HG03108 (cell line): Measurements from ENCODE around the gene INVS.
"Not testable (repeated sequence)": the region's sequence is repeated elsewhere in the genome, so short reads cannot be mapped to it uniquely, and the experiment has no call there.

Source experiments
- ATAC-seq: cut with Tn5 transposase; IDR thresholded peaks from one replicate; pipeline ENCODE4 v1.9.1; 2021; ENCODE audit warnings: moderate library complexity; ENCODE audit not compliant: unreplicated experiment

INVS gene, protein sequence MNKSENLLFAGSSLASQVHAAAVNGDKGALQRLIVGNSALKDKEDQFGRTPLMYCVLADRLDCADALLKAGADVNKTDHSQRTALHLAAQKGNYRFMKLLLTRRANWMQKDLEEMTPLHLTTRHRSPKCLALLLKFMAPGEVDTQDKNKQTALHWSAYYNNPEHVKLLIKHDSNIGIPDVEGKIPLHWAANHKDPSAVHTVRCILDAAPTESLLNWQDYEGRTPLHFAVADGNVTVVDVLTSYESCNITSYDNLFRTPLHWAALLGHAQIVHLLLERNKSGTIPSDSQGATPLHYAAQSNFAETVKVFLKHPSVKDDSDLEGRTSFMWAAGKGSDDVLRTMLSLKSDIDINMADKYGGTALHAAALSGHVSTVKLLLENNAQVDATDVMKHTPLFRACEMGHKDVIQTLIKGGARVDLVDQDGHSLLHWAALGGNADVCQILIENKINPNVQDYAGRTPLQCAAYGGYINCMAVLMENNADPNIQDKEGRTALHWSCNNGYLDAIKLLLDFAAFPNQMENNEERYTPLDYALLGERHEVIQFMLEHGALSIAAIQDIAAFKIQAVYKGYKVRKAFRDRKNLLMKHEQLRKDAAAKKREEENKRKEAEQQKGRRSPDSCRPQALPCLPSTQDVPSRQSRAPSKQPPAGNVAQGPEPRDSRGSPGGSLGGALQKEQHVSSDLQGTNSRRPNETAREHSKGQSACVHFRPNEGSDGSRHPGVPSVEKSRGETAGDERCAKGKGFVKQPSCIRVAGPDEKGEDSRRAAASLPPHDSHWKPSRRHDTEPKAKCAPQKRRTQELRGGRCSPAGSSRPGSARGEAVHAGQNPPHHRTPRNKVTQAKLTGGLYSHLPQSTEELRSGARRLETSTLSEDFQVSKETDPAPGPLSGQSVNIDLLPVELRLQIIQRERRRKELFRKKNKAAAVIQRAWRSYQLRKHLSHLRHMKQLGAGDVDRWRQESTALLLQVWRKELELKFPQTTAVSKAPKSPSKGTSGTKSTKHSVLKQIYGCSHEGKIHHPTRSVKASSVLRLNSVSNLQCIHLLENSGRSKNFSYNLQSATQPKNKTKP

DNA sequence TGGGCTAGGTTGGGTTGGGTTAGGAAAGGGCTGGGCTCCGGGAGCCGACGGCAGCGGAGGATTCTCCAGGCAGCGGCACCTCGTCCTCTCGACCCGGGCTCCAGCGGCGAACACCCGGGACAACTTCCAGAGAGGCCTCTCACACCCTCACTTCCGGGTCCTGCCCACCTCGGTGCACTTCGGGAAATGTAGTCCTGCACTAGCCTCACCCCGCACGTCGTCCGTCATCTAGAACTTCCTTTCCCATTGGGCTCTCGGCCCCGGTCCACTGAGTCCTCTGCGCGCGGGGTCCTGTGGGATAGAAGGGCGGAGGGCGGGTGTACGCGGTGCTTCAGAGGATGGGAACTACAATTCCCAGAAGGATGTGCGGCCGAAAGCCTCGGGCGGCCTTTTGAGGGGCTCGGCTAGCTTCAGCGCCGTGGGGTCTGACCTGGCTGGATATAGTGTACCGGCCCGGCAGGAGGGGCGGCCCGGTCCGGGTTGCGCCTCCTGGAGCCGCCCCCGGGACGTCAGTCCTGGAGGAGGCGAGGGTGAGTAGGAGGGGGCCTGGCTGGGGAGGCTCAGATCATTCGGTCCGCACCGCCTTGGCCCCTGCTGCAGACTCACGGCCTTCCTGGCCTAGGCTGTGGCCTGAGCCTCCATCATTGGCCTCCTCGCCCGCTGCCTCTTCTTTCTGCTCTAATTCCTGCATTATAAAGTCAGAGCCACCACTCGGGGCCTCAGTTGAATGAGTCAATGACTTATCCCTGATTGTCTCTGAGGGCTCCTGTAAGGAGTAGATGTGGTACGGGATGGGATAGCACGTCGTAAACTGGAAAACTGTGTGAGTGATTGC, at the start of gene INVS, which contains the start of gene ERP44:
TSS of gene INVS (plus strand) at position 357 of the 835 bp plus-strand sequence. CDS start 5,279 bp downstream, outside the sequence.
TSS of gene ERP44 (minus strand) at position 114 of the 835 bp plus-strand sequence. CDS start 160 bp downstream, outside the sequence.
- peak; percentile 98 for ATAC-seq

DNA sequence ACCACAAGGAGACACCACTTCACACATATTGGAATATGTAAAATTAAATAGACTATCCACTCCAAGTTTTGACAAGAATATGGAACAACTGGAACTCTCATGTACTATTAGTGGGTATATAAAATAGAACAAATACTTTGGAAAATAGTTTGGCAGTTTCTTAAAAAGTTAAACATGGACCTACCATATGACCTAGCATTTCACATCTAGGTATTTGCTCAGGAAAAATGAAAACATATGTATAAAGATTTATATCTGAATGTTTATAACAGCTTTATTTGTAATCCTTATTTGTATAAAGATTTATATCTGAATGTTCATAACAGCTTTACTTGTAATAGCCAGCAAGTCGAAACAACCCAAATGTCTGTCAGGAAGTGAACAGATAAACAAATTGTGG, 49.5 kb upstream of the INVS start:
- no peak for ATAC-seq

DNA sequence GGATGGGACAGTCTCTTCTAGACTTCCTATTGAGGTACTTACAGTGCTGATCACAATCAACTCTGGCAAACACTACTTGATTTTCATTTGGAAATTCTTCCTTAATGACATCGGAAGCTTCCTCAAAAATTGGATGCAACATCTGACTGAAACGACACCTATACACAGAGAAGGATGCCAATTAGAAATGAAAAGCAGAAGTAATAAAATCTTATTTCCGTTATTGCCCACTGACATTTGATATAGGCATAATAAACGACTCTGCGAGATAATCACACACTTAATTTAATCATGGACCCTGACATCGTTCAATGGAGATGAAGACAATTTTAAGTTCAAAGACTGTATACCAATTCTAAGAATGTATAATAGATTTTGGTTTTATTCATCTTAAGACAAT, 46.7 kb upstream of the INVS start:
- ATAC-seq: no peak

DNA sequence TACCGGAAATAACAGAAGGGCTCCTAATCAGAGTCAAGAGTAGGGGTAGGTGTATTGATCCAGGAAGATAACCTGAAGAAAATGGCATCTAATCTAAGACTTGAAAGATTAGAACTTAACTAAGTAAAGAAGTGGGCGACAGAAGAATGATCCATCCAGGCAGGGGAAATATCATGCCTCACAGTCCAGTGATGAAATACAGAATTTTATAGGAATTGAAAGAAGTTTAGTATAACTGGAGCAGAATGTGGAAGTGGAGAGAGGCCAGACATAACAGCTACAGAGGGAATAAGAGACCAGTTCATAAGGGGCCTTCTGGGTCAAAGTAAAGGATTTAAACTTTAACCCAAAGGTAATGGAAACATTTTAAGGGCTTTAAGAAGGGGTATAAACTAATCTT, 42.5 kb upstream of the INVS start:
- no peak for ATAC-seq

DNA sequence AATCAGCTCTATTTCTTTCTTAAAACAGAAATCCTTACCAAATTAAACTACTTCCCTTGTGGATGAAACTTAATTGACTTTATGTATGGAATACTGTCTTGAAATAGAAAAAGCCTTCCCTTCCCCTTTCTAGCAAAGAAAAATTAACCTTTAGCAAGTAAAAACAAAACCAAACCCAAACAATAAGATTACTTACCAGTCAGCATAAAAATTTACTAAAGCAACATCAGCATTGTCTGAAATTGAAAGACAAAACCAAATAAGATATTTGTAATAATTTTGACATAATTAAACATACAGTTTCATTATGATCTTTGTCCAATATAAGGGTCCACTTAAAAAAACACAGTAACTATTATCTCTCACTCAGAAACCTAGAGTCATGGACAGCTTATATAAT, 41.4 kb upstream of the INVS start:
- ATAC-seq: no peak

DNA sequence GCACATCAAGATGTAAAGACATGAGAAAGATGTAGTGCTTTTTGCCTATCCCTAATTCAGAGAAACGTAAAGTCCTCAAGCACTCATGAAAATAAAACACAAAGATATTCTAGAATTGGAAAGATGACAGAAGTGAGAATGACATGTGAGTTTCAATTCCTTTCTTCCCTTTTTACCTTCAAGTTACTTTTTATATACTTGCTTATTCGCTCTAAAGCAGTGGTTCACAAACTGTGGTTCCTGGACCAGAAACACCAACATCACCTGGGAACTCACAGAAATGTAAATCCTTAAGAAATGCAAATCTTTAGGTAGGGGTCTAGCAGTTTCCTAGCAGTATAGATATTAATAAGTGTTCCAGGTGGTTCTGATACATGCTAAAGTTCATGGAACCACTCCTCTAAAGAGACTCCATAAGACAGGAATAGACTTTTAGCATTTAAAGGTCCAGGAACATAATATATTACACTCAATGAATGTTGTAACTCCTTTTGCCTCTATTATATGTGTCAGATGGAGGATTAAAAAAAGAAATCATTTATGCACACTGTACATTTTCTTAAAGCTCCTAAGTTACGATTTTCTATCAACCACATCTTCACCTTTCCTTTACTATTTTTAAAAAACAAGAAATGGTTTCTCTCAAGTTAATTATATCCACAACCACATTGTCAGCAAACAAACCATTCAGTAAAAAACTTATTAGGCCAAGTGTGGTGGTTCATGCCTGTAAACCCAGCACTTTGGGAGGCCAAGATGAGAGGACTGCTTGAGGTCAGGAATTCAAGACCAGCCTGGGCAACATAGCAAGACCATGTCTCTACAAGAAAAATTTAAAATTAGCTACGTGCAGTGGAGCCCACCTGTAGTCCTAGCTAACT, 40.1 kb upstream of the INVS start:
- ATAC-seq: peak; percentile 69

DNA sequence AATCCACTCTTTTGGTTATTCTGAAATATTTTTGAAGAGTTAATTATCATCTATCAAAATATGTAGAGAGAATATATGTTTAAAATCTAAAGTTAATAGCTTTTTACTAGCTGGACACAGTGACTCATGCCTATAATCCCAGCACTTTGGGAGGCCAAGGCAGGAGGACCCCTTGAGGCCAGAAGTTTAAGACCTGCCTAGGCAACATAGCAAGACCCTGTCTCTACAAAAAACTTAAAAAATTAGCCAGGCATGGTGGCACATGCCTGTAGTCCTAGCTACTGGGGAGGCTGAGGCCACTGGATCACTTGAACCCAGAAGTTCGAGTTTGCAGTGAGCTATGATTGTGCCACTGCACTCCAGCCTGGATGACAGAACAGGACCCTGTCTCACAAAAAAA, 36.4 kb upstream of the INVS start:
- ATAC-seq: not testable (repeated sequence)

DNA sequence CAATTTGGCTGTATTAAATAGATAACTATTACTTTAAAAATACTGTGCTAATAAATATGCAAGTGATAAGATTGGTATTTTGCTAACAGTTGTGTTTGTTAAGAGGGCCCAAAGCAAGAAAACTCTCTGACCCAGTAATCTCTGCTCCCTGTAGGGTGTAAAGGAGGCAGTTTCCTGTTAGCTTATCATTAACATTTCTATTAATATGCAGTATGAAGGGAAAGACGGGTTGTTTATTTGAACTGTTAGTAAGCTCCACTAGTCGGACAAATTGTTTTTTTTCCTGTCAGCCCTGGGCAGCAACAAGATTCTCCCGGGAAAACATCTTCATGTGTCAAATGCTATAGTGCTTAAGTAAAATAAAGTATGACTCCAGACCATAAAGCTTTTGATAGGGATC, 35.9 kb upstream of the INVS start:
- no peak for ATAC-seq

DNA sequence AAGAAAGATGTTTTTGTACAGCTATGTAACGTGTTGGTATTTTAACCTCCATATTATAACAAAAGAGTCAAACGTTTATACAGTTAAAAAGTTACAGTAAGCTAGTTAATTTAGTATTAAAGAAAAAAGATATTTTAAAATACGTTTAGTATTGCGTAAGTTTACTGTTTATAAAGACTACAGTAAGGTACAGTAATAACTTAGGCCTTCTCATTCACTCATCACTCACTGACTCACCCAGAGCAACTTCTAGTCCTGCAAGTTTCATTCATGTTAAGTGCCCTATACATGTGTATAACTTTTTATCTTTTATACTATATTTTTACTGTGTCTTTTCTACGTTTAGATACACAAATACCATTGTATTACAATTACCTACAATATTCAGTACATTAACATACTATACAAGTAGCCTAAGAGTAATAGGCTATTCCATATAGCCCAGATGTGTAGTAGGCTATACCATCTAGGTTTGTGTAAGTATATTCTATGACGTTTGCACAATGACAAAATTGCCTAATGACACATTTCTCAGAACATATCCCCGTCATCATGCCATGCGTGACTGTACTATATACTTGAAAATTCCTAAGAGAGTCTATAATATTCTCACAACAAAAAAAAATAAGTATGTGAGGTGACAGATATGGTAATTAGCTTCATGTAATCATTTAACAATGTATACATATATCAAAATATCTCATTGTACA, 34.0 kb upstream of the INVS start:
- ATAC-seq: no peak

DNA sequence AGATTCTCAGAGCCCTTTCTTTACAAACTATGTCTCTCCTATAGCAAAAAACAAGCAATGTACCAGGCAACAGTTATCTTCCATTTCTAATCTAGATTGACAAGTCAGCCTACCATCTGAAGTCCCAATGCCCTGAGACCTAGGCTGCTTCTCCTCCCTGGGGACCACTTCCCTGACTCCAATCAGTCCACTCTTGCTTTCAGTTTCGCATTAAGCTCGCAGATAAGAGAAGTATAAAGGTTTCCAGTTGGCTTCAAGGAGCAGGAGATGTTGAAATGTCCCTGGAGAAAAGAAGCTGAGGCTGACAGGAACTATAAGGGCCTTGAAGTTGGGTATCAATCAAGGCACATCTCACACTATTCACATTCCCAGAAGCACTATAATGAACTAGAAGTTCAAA, 32.5 kb upstream of the INVS start:
- ATAC-seq: peak; percentile 71

DNA sequence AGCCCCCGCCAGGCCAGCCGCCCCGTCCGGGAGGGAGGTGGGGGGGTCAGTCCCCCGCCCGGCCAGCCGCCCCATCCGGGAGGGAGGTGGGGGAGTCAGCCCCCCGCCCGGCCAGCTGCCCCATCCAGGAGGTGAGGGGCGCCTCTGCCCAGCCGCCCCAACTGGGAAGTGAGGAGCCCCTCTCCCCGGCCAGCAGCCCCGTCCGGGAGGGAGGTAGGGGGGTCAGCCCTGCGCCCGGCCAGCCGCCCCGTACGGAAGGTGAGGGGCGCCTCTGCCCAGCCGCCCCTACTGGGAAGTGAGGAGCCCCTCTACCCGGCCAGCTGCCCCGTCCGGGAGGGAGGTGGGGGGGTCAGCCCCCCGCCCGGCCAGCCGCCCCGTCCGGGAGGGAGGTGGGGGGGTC, 31.1 kb upstream of the INVS start:
- not testable (repeated sequence) for ATAC-seq

DNA sequence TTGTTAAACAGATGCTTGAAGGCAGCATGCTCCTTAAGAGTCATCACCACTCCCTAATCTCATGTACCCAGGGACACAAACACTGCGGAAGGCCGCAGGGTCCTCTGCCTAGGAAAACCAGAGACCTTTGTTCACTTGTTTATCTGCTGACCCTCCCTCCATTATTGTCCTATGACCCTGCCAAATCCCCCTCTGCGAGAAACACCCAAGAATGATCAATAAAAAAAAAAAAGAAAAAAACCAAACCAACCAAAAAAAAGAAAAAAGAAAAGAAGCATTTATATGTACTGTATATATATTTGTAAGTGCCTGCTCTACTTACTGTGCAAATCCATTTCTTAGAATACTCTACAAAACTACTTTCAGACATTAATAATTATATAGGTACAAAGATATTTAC, 30.0 kb upstream of the INVS start:
- not testable (repeated sequence) for ATAC-seq

DNA sequence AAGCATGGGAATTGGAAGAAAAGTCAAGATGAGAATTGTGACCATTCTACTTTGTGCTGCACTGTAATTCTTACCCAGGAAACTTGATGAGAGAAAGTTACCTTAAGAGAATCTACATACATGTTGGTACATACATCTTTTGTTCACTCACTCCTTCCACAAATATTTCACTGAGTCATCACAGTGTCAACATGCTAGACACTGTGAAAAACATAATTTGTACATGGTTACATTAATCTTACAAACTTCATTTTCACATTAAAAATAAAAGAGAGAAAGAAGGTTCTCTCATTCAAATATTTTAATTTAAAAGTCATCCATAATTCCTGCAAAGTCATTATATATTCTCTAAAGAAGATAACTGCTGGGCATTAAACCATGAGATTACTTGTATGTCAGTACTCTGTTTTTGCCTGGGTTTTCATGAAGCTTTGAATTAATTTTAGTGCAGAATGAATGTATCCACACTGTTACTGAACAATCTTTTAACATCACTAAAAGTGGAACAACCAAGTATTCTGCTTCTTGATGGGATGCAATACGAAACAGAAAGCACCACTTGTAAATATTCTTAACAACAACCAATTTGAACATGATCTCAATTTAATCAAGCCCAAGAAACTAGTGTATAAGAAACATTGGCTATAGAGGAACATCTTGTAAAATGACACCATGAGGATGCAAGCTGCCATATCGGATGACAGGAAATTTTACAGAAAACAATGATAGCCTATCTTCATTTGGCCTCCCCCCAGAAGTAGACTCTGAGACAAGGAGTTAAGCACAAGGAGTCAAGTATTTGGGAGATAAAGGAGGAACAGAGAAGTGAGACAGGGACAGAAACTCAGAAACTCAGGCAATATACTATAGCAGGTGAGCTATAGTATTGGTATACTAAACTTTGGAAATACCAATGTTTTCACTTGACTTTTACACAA, 28.7 kb upstream of the INVS start:
- no peak for ATAC-seq

DNA sequence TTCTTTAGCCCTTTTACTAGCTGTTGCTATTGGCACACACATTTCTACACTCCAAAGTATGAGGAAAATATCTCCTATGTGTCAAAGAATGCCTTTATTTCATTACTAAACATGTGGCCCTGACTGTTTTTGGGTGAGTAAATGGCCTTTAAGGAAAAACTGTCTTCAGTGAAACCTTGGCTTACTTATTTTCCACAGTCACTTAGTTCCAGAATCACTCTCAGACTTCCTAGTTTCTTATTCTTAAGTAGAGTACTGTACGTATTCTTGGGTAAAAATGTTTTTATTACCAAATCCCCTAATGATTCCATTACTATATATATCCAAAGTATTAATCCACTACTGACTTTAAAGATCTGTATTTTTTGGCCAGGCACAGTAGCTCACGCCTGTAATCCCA, 27.8 kb upstream of the INVS start:
- no peak for ATAC-seq

DNA sequence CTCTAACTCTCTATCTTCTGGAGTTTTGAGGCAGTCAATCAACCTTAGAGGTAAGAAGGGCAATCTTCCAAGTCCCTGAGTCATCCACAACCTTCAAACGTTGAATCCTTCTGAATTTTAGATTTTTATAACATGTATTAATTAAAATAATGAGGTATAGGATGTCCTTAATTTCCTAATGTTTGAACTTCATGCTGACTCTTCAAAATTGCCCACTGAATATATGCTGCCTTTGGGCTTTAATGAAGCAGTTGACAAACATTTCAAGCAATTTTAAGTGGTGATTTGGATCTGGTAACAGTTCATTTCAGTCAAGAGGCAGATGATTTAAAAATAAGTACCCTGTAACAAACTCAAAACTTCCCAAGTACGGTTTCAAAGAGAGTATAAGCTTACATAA, 26.2 kb upstream of the INVS start:
- ATAC-seq: no peak

DNA sequence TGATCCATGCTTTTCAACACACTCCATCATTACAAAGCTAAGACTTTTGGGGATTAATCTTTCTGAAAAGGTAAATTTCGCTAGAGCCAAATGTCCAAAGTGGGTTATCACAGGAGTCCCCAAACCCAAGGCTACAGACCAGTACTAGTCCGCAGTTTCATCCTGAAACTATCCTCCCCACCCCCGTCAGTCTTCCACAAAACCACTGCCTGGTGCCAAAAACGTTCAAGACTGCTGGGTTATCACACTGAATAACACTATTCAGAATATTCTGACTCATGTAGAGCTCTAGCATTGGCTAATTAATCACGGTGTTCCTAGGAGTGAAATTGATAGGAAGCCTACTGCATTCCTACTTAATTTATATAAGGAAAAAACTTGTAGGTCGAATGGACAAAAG, 24.9 kb upstream of the INVS start:
- no peak for ATAC-seq

DNA sequence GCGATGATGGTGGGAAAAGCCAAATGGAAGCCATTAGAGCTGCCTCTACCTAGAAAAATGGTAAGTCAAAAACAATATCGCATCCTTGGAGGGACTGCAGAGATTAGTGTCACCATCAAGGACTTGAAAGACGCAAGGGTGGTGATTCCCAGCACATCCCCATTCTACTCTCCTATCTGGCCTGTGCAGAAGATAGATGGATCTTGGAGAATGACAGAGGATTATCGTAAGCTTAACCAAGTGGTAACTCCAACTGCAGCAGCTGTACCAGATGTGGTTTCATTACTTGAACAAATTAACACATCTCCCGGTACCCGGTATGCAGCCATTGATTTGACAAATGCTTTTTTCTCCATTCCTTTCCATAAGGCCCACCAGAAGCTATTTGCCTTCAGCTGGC, 24.1 kb upstream of the INVS start:
- ATAC-seq: no peak

DNA sequence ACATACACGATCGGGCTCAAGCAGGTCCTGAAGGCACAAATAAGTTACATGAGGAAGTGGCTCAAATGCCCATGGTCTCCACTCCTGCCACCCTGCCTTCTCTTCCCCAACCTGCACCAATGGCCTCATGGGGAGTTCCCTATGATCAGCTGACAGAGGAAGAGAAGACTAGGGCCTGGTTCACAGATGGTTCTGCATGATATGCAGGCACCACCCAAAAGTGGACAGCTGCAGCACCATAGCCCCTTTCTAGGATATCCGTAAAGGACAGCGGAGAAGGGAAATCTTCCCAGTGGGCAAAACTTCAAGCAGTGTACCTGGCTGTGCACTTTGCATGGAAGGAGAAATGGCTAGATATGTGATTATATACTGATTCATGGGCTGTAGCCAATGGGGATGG, 22.8 kb upstream of the INVS start:
- ATAC-seq: not testable (repeated sequence)
